AG10803 (cell line): ENCODE results near the gene NT5C.

Experiments
- DNase-seq: peaks from one replicate; pipeline ENCODE4 v3.0.0; 2010; ENCODE audit warnings: low read depth
- H3K4me3 ChIP-seq: 2 replicates; pipeline ENCODE4 v1.5.1; 2011; ENCODE audit warnings: mild to moderate bottlenecking, low read length, control low read depth
- TF ChIP-seq, protein P1 (sequence below): conservative IDR thresholded peaks from 2 replicates; pipeline ENCODE4 v1.5.1; 2011; ENCODE audit warnings: mild to moderate bottlenecking, low read length, control low read depth, inconsistent platforms

NT5C gene

GRCh38 chr17:75124819-75125162 lies 6.8 kb downstream of the NT5C start:
- no peak overlapping the region for H3K4me3 ChIP-seq
- no peak for DNase-seq
- TF ChIP-seq, protein P1, sequence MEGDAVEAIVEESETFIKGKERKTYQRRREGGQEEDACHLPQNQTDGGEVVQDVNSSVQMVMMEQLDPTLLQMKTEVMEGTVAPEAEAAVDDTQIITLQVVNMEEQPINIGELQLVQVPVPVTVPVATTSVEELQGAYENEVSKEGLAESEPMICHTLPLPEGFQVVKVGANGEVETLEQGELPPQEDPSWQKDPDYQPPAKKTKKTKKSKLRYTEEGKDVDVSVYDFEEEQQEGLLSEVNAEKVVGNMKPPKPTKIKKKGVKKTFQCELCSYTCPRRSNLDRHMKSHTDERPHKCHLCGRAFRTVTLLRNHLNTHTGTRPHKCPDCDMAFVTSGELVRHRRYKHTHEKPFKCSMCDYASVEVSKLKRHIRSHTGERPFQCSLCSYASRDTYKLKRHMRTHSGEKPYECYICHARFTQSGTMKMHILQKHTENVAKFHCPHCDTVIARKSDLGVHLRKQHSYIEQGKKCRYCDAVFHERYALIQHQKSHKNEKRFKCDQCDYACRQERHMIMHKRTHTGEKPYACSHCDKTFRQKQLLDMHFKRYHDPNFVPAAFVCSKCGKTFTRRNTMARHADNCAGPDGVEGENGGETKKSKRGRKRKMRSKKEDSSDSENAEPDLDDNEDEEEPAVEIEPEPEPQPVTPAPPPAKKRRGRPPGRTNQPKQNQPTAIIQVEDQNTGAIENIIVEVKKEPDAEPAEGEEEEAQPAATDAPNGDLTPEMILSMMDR: no peak

GRCh38 chr17:75124041-75124818 lies 7.3 kb downstream of the NT5C start:
- TF ChIP-seq, protein P1: no peak
- no peak for DNase-seq
- no peak overlapping the region for H3K4me3 ChIP-seq

- no peak overlapping the region for H3K4me3 ChIP-seq
- TF ChIP-seq, protein P1: no peak
- no peak for DNase-seq
These were observed 13.2 kb downstream of the NT5C start for GRCh38 chr17:75118307-75118706.

GRCh38 chr17:75116737-75117136 lies 14.8 kb downstream of the NT5C start:
- TF ChIP-seq, protein P1: no peak
- H3K4me3 ChIP-seq: no peak overlapping the region
- no peak for DNase-seq

DNA sequence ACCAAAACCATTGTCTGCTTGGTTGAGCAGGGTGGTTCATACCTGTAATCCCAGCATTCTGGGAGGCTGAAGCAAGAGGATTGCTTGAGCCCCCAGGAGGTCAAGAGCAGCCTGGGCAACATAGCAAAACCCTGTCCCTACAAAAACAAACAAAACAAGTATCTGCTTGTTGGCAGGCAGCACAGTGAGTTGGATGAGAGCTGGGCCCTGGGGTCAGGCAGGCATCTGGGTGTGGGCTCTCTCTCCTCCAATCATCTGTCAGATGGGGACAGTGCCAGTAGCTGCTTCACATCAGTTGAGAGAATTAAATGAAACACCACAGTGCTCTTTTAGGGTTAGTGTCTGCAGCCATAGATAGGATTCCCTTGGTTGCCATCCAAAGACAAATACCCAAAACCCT lies 16.0 kb downstream of the NT5C start:
- TF ChIP-seq, protein P1: no peak
- H3K4me3 ChIP-seq: no peak overlapping the region
- DNase-seq: no peak

DNA sequence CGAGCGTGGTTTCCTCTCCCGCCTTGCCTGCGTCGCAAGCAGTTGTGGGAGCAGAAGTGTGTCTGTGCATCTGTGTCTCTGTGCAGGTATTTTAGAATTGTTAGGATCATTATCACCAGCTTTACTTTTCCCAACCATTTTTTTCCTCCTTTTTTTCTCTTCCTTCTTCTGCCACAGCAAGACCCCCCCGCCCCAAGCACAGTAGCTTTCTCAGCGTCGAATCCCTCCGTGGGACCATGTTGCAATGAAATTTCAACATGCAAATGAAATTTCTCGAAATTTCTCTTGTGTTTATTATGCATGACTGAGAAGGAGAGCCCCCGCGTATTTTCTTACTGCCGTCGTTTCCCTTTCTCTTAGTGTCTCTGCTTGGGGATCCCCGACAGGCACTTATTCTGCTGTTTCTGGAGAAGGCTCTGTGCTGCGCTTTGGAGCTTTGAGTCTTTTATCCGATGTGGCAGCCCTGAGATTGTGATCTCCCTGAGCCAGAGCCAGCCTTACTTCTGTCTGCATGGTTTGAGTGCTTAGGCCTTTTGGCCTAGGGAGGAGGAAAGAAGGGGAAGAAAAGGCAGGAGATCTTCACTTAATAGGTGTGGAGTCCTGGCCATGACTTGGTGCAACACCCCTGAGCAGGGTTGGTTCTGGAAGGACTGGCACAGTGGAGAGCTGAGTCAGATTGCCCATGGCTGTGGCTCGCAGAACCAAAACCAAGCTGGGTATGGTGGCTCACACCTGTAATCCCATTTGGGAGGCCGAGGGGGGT lies 16.8 kb downstream of the NT5C start:
- peak overlapping the region; percentile 68 for H3K4me3 ChIP-seq

More for the DNA sequence above, 16.8 kb downstream of the NT5C start:
- TF ChIP-seq, protein P1: no peak
- DNase-seq: no peak
